CD4-positive, alpha-beta T cell treated with Interleukin-6 for 4 hours (primary cell): ENCODE data around the gene HPS5.

ENCODE experiments used
- DNase-seq: peaks from one replicate; pipeline ENCODE4 v3.0.0-alpha.2; 2020; ENCODE audit warnings: mixed read lengths

HPS5 gene

DNA sequence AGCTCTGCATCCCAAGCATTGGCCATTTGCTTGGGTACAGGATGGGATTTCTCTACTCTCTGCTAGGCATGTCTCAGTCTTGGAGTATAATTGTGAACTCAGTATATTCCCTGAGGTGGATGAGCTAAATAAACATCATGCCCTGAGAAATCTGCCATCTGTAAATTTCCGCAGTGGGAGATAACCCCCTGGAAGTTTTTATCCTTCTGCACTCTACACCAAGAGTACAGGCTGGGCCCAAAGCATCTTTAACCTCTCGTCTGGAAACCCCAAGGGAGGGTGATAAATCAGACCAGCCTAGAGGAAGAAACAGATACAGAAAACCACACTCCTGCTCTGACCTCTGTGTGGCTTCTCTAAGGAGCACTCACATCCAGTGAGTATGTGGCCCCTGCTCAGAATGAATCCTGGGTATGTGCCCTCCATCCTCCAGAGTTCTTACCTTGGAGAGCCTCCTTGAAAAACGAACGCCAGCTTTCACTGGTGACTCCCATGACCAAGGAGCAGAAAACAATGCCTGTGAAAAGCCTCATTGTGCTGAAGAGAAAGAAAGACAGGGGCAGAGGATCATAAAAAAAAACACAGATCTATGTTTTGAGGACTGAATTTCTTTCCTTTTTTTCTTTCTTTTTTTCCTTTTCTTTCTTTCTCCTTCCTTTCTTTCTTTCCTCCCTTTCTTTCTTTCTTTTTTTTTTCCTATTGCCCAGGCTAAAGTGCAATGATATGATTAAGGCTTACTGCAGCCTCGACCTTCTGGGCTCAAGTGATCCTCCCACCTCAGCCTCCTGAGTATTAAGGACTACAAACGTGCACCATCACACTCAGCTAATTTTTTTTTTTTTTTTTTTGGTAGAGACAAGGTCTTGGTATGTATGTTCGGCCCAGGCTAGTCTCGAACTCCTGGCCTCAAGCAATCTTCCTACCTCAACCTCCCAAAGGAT lies 86.3 kb downstream of the HPS5 start:
- DNase-seq = no peak

DNA sequence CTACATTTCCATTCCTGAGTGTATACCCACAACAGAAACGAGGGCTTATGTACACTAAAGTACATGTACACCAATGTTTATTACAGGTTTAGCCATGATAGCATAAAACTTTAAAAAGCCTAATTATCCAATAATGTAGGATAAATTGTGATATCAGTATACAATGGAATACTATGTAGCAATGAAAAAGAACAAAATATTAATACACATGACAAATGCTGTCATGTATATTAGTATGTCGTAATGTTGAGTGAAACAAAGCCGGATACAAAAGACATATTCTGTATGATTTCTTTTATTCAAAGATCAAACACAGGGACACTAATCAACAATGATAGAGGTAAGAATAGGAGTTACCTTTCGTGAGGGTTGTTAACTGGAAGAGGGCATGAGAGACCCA lies 88.0 kb downstream of the HPS5 start:
- no peak for DNase-seq

DNA sequence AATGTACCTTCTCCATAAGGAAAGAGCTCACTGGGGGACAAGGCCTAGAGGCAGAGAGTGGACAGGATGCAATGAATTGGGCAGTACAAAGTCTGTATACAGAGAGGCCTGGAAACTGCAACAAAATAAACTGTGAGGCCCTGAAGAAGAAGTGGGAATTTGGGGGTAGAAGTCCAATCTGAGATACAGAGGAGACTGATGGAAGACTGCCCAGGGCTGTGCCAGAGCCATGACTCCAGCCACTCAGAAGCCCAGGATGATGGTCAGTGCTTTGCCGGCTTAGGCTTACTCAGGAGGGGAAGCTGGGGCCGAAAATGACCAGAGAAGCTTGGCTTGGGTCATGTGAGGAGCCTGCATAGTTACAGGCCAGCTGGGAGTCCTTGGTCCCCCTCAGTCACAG lies 91.1 kb downstream of the HPS5 start:
- DNase-seq = no peak

DNA sequence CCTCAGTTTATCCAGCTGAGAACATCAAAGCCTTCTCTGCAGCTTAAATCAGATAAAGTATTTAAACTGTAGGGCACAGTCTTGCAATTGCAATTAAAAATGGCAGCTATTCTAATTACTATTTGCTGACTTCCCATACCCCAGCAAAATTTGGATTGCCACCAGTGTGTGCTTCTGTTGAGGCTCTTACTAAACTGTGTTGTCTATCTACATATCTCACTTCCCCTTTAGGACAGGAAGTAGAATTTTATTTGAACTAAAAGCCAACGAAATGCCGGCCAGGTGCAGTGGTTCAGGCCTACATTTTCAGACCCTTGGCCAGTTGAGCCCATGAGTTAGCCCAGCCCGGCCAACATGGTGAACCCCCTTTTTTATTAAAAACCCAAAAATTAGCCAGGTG lies 92.4 kb downstream of the HPS5 start:
- DNase-seq = no peak
